ENCODE data around the gene CABYR. TPM values are rescaled to one million over a fixed set of nuclear protein-coding genes. Genes with fewer than 3 reads are reported as not detected.

CABYR gene
- polyA plus RNA-seq, 1 donor (not counting 4 experiments of a cell fraction or from before 2014, with no cell fraction given), result 7.7 TPM

DNA sequence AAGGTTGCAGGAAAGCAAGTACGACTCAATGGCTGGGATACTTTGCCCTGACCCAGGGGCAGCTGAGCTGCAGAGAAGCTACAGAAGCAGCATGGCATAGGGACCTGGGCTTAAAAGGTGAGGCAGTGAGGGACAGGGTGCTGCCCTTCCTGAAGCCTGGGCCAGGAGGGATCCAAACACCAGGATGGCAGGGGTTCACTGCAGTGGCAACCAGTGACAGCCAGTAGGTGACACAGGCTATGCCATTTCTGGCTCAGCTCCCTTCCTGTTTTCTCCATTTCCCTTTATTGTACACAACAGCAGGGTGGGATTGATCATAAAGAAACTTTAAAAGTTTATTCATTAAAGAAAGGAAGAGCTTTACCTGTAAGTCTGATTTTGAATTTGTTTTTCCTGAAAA is 48.8 kb downstream of the CABYR start:
- Histone ChIP-seq H3K4me2 (ENCODE audit: control insufficient read depth, extremely low read depth, insufficient read depth, low read depth, low read length) (no peak overlapping the region), H3K4me1 (ENCODE audit: control insufficient read depth, extremely low read depth, insufficient read depth, low read length) (peaks cover 15% of the 10 kb centered on the region), H4K20me1 (ENCODE audit: control insufficient read depth, extremely low read depth, insufficient read depth, low read length) (no peaks in the 10 kb centered on the region), H3K27me3 (ENCODE audit: control insufficient read depth, extremely low read depth, insufficient read depth, low read length) (no peaks in the 10 kb centered on the region), H3K9ac (ENCODE audit: control insufficient read depth, extremely low read depth, insufficient read depth, low read length) (no peak overlapping the region), H3K9me1 (ENCODE audit: control insufficient read depth, extremely low read depth, insufficient read depth, low read length) (no peaks in the 10 kb centered on the region), H3K79me2 (ENCODE audit: control insufficient read depth, insufficient read depth, low read length) (no peaks in the 10 kb centered on the region), H3K27ac (ENCODE audit: control insufficient read depth, insufficient read depth, low read length) (no peak overlapping the region), H3K4me3 (ENCODE audit: control insufficient read depth in 2 of 3, extremely low read depth in 1 of 3, insufficient read depth in 2 of 3, low read depth in 1 of 3, low read length in 3 of 3) (no peak overlapping the region), H3K9me3 (ENCODE audit: control insufficient read depth, low read depth, low read length) (no peaks in the 10 kb centered on the region), H3K36me3 (ENCODE audit: control insufficient read depth in 2 of 2, extremely low read depth in 1 of 2, insufficient read depth in 2 of 2, low read length in 2 of 2) (no peaks in the 10 kb centered on the region), H2AFZ (ENCODE audit: control insufficient read depth, low read length) (no peak overlapping the region)
- FAIRE-seq (no peak), DNase-seq (ENCODE audit: low read depth, low spot score) (no peak)
- TF ChIP-seq EZH2 (IDR thresholded peaks at IDR 0.05; ENCODE audit: low read length), result no peak
- dilution Hi-C loops (cut with MboI; ENCODE audit: extremely low pct_ligation_motif_present, low sequenced_read_pairs), result no loop called here

DNA sequence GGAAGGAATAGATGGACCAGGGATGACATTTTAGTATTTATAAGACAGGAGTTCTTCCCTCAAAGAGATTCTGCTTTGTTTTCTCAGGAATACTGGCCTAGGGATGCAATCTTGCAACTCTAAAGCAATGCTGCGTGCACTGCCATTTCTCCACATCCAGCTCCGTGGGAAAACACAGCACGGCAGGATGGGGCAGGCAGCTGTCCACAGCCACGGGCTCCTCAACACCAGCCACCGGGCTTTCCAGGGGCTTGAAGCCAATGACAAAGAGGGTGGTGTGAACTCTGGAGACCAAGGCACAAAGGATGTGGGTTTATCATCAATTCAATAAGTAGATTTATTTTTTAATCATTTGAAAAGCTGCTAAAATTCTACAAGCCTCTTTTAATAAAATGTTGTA is 49.3 kb downstream of the CABYR start:
- Histone ChIP-seq H3K9ac (ENCODE audit: control insufficient read depth, extremely low read depth, insufficient read depth, low read length) (no peak overlapping the region), H3K27me3 (ENCODE audit: control insufficient read depth, extremely low read depth, insufficient read depth, low read length) (no peaks in the 10 kb centered on the region), H3K27ac (ENCODE audit: control insufficient read depth, insufficient read depth, low read length) (no peak overlapping the region), H3K36me3 (ENCODE audit: control insufficient read depth in 2 of 2, extremely low read depth in 1 of 2, insufficient read depth in 2 of 2, low read length in 2 of 2) (no peaks in the 10 kb centered on the region), H3K4me3 (ENCODE audit: control insufficient read depth in 2 of 3, extremely low read depth in 1 of 3, insufficient read depth in 2 of 3, low read depth in 1 of 3, low read length in 3 of 3) (no peak overlapping the region), H3K4me1 (ENCODE audit: control insufficient read depth, extremely low read depth, insufficient read depth, low read length) (peaks cover 15% of the 10 kb centered on the region), H3K9me1 (ENCODE audit: control insufficient read depth, extremely low read depth, insufficient read depth, low read length) (no peaks in the 10 kb centered on the region), H3K79me2 (ENCODE audit: control insufficient read depth, insufficient read depth, low read length) (no peaks in the 10 kb centered on the region), H3K4me2 (ENCODE audit: control insufficient read depth, extremely low read depth, insufficient read depth, low read depth, low read length) (no peak overlapping the region), H4K20me1 (ENCODE audit: control insufficient read depth, extremely low read depth, insufficient read depth, low read length) (no peaks in the 10 kb centered on the region), H2AFZ (ENCODE audit: control insufficient read depth, low read length) (no peak overlapping the region), H3K9me3 (ENCODE audit: control insufficient read depth, low read depth, low read length) (no peaks in the 10 kb centered on the region)
- DNase-seq (ENCODE audit: low read depth, low spot score) (no peak), FAIRE-seq (no peak)
- dilution Hi-C loops (cut with MboI; ENCODE audit: extremely low pct_ligation_motif_present, low sequenced_read_pairs), result no loop called here
- TF ChIP-seq EZH2 (IDR thresholded peaks at IDR 0.05; ENCODE audit: low read length) (no peak), CTCF (optimal IDR thresholded peaks at IDR 0.05 in 1 of 3, IDR thresholded peaks at IDR 0.05 in 1 of 3, conservative IDR thresholded peaks at IDR 0.05 in 1 of 3; ENCODE audit: extremely low read depth in 1 of 3, insufficient read depth in 2 of 3, low read length in 3 of 3) (no peak)

DNA sequence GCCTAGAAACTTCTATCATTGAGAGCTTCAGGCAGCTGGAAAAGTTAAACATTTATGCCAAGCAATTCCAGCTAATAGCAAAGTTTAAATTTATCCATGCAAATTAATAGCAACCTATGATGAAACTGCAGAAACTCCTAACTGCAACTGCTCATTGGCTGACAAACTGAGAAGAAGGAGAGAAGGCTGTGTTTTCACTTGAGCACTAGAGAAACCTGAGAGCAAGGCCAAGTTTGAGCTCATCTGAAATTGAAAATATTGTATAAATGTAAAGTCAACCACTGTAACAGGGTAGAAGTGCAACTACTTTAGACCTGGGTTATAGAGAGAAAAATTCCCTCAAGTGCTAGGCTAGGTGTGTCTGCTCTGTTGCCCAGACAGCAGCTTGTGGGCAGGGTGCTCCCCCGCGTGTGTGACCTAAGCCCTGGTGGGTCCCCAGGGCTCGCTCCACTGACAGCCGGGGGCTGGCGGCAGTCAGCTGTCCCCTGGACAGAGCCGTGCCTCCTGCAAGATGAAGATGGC is 50.2 kb downstream of the CABYR start:
- dilution Hi-C loops (cut with MboI; ENCODE audit: extremely low pct_ligation_motif_present, low sequenced_read_pairs), result no loop called here
- FAIRE-seq, result no peak
- no peaks in the 10 kb centered on the region for H3K79me2 ChIP-seq (ENCODE audit: control insufficient read depth, insufficient read depth, low read length)
- no peaks in the 10 kb centered on the region for H3K36me3 ChIP-seq (ENCODE audit: control insufficient read depth in 2 of 2, extremely low read depth in 1 of 2, insufficient read depth in 2 of 2, low read length in 2 of 2)
- H3K4me2 ChIP-seq (ENCODE audit: control insufficient read depth, extremely low read depth, insufficient read depth, low read depth, low read length), result no peak overlapping the region
- no peaks in the 10 kb centered on the region for H4K20me1 ChIP-seq (ENCODE audit: control insufficient read depth, extremely low read depth, insufficient read depth, low read length)
- no peak overlapping the region for H3K9ac ChIP-seq (ENCODE audit: control insufficient read depth, extremely low read depth, insufficient read depth, low read length)
- DNase-seq (ENCODE audit: low read depth, low spot score), result no peak
- no peak overlapping the region for H3K4me3 ChIP-seq (ENCODE audit: control insufficient read depth in 2 of 3, extremely low read depth in 1 of 3, insufficient read depth in 2 of 3, low read depth in 1 of 3, low read length in 3 of 3)
- no peak overlapping the region for H2AFZ ChIP-seq (ENCODE audit: control insufficient read depth, low read length)
- no peaks in the 10 kb centered on the region for H3K9me1 ChIP-seq (ENCODE audit: control insufficient read depth, extremely low read depth, insufficient read depth, low read length)
- no peak for TF ChIP-seq EZH2 (IDR thresholded peaks at IDR 0.05; ENCODE audit: low read length)
- no peak for TF ChIP-seq CTCF (optimal IDR thresholded peaks at IDR 0.05 in 1 of 3, IDR thresholded peaks at IDR 0.05 in 1 of 3, conservative IDR thresholded peaks at IDR 0.05 in 1 of 3; ENCODE audit: extremely low read depth in 1 of 3, insufficient read depth in 2 of 3, low read length in 3 of 3)
- H3K27ac ChIP-seq (ENCODE audit: control insufficient read depth, insufficient read depth, low read length), result no peak overlapping the region
- H3K27me3 ChIP-seq (ENCODE audit: control insufficient read depth, extremely low read depth, insufficient read depth, low read length), result no peaks in the 10 kb centered on the region
- peaks cover 15% of the 10 kb centered on the region for H3K4me1 ChIP-seq (ENCODE audit: control insufficient read depth, extremely low read depth, insufficient read depth, low read length)
- H3K9me3 ChIP-seq (ENCODE audit: control insufficient read depth, low read depth, low read length), result no peaks in the 10 kb centered on the region

Measured in keratinocyte (primary cell).